ENCODE data around the gene AHI1.

The AHI1 gene

DNA sequence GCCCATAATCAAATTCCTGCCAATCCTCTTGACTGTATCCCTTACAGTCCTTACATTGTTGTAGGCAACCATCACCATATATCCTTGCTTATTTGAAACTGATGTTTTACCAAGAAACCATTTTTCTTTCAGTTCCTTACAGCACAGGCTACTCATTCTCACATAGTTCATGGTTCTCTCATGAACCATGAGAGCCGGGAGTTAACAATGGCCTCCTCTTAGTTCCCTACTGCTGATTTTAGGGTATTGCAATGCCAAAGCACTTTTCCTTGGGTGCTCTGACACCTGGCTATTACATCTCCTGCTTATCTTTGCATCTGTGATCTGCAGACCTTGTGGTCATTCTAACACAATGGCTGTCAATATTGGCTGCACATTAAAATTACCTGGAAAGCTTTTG, 183.0 kb downstream of the AHI1 start:
- Histone ChIP-seq H3K27me3 (ENCODE audit: control insufficient read depth, insufficient read depth, low read length) (no peaks in the 10 kb centered on the region), H3K9me3 (ENCODE audit: control insufficient read depth, low read length) (no peaks in the 10 kb centered on the region), H3K36me3 (ENCODE audit: control insufficient read depth, insufficient read depth, low read length) (no peaks in the 10 kb centered on the region)

GRCh38 chr6:135311446-135312200, 185.9 kb downstream of the AHI1 start:
- Histone ChIP-seq H3K9me3 (ENCODE audit: control insufficient read depth, low read length) (no peaks in the 10 kb centered on the region), H3K36me3 (ENCODE audit: control insufficient read depth, insufficient read depth, low read length) (no peaks in the 10 kb centered on the region), H3K27me3 (ENCODE audit: control insufficient read depth, insufficient read depth, low read length) (no peaks in the 10 kb centered on the region), H3K4me3 (ENCODE audit: low read length) (no peak overlapping the region), H3K9ac (ENCODE audit: low read length) (no peak overlapping the region), H3K4me1 (ENCODE audit: control insufficient read depth, insufficient read depth, low read length) (no peaks in the 10 kb centered on the region)

More for the DNA sequence above, 183.0 kb downstream of the AHI1 start:
- Histone ChIP-seq H3K4me3 (ENCODE audit: low read length) (no peak overlapping the region), H3K4me1 (ENCODE audit: control insufficient read depth, insufficient read depth, low read length) (no peaks in the 10 kb centered on the region), H3K9ac (ENCODE audit: low read length) (no peak overlapping the region)

- Histone ChIP-seq H3K36me3 (ENCODE audit: control insufficient read depth, insufficient read depth, low read length) (no peaks in the 10 kb centered on the region), H3K4me3 (ENCODE audit: low read length) (no peak overlapping the region), H3K9me3 (ENCODE audit: control insufficient read depth, low read length) (no peaks in the 10 kb centered on the region), H3K27me3 (ENCODE audit: control insufficient read depth, insufficient read depth, low read length) (no peaks in the 10 kb centered on the region), H3K4me1 (ENCODE audit: control insufficient read depth, insufficient read depth, low read length) (no peaks in the 10 kb centered on the region), H3K9ac (ENCODE audit: low read length) (no peak overlapping the region)
Observed at GRCh38 chr6:135310291-135310690, 187.2 kb downstream of the AHI1 start.

DNA sequence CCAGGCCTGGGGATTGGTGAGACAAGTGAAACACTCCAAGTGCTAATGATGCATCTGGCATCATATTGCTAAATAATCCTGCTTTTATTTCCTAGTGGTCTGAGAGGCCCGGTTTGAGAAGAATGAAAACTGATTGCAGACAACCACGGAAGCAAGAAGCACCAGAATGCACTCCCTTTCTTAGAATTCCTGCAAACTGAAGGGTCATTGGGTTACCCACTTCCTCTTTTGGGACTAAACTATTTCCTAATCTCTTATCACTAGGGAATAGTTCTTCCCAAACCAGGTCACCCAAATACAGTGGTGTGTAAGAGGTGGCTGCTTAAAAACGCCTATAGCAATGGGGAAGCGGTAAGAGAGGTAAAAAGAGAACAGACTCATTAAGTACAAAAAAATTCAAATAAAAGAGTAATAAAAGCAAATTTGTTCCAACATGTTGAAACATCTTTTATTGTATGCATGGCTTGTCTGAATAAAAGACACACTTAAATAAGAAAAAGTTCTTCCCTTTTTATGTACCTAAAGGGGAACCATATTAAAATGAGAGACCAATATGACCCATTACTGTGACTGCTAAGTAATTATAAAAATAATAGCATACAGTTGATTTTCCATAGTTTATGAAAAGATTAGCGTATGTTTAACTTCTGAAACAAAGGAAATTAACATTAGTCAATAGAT, 190.7 kb downstream of the AHI1 start:
- Histone ChIP-seq H3K27me3 (ENCODE audit: control insufficient read depth, insufficient read depth, low read length) (no peaks in the 10 kb centered on the region), H3K36me3 (ENCODE audit: control insufficient read depth, insufficient read depth, low read length) (no peaks in the 10 kb centered on the region), H3K4me1 (ENCODE audit: control insufficient read depth, insufficient read depth, low read length) (no peaks in the 10 kb centered on the region), H3K4me3 (ENCODE audit: low read length) (no peak overlapping the region), H3K9ac (ENCODE audit: low read length) (no peak overlapping the region), H3K9me3 (ENCODE audit: control insufficient read depth, low read length) (no peaks in the 10 kb centered on the region)

GRCh38 chr6:135306166-135306565, 191.4 kb downstream of the AHI1 start:
- Histone ChIP-seq H3K4me3 (ENCODE audit: low read length) (no peak overlapping the region), H3K9ac (ENCODE audit: low read length) (no peak overlapping the region), H3K4me1 (ENCODE audit: control insufficient read depth, insufficient read depth, low read length) (no peaks in the 10 kb centered on the region), H3K27me3 (ENCODE audit: control insufficient read depth, insufficient read depth, low read length) (no peaks in the 10 kb centered on the region), H3K9me3 (ENCODE audit: control insufficient read depth, low read length) (no peaks in the 10 kb centered on the region), H3K36me3 (ENCODE audit: control insufficient read depth, insufficient read depth, low read length) (no peaks in the 10 kb centered on the region)

DNA sequence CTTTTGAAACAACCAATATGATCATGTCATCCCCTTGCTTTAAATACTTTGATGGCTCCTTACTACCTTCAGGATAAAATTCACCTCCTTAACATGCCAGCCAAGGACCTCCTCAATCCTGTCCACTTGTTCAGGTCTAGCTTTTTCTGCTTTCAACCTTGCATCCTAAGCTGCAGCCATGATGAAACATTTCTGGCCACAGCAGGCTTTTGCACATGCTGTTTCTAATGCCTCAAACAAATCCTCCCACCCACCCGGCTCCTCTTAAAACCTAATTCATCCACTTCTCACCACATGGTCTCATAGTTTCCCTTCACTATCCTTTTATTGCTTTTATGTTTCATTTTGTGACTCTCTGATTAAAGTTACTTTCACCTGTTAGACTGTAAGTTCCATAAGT, 191.9 kb downstream of the AHI1 start:
- no peaks in the 10 kb centered on the region for H3K4me1 ChIP-seq (ENCODE audit: control insufficient read depth, insufficient read depth, low read length)
- H3K36me3 ChIP-seq (ENCODE audit: control insufficient read depth, insufficient read depth, low read length) = no peaks in the 10 kb centered on the region
- H3K4me3 ChIP-seq (ENCODE audit: low read length) = no peak overlapping the region
- H3K9me3 ChIP-seq (ENCODE audit: control insufficient read depth, low read length) = no peaks in the 10 kb centered on the region
- no peak overlapping the region for H3K9ac ChIP-seq (ENCODE audit: low read length)
- H3K27me3 ChIP-seq (ENCODE audit: control insufficient read depth, insufficient read depth, low read length) = no peaks in the 10 kb centered on the region

GRCh38 chr6:135304883-135305282, 192.7 kb downstream of the AHI1 start:
- Histone ChIP-seq H3K4me3 (ENCODE audit: low read length) (no peak overlapping the region), H3K27me3 (ENCODE audit: control insufficient read depth, insufficient read depth, low read length) (no peaks in the 10 kb centered on the region), H3K9me3 (ENCODE audit: control insufficient read depth, low read length) (no peaks in the 10 kb centered on the region), H3K9ac (ENCODE audit: low read length) (no peak overlapping the region), H3K4me1 (ENCODE audit: control insufficient read depth, insufficient read depth, low read length) (no peaks in the 10 kb centered on the region), H3K36me3 (ENCODE audit: control insufficient read depth, insufficient read depth, low read length) (no peaks in the 10 kb centered on the region)

DNA sequence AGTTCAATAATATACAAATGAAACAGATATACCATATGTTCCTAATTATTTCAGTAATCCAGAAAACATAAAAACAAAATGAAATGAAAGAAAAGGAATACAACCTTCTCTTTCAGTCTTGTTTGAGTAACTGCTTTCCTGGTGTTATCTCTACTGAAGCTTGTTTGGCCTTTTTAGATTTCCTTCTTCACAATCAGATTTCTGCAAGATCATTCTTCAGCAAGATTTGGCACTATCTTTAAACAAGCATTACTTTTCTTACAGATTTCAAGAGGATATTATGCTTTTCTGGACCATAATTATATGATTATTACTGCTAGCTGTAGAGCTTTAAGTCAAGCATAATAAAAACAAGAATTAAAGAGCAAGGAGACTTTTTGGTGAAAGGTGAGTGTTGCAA, 196.2 kb downstream of the AHI1 start:
- Histone ChIP-seq H3K9ac (ENCODE audit: low read length) (no peak overlapping the region), H3K9me3 (ENCODE audit: control insufficient read depth, low read length) (no peaks in the 10 kb centered on the region), H3K4me3 (ENCODE audit: low read length) (no peak overlapping the region), H3K27me3 (ENCODE audit: control insufficient read depth, insufficient read depth, low read length) (no peaks in the 10 kb centered on the region), H3K36me3 (ENCODE audit: control insufficient read depth, insufficient read depth, low read length) (no peaks in the 10 kb centered on the region), H3K4me1 (ENCODE audit: control insufficient read depth, insufficient read depth, low read length) (no peaks in the 10 kb centered on the region)

DNA sequence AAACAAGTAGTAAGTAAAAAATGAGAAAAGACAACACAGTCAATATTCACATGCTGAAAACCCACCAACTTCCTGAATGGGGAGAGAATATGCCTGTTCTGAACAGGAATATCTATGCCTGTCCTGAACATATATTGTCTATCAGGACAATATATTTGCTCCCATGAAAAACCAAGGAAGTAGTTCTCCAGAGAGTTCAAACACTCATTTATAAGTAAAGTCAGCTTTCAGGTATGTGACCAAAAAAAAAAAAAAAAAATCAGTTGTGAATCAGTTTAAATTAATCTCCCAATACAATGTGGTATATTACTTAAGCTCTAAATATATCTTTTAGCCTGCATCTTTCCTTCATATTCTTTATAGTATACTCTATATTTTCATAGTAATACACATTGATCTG, 197.0 kb downstream of the AHI1 start:
- H3K36me3 ChIP-seq (ENCODE audit: control insufficient read depth, insufficient read depth, low read length) = no peaks in the 10 kb centered on the region
- no peak overlapping the region for H3K9ac ChIP-seq (ENCODE audit: low read length)
- H3K4me3 ChIP-seq (ENCODE audit: low read length) = no peak overlapping the region
- H3K27me3 ChIP-seq (ENCODE audit: control insufficient read depth, insufficient read depth, low read length) = no peaks in the 10 kb centered on the region
- no peaks in the 10 kb centered on the region for H3K4me1 ChIP-seq (ENCODE audit: control insufficient read depth, insufficient read depth, low read length)
- H3K9me3 ChIP-seq (ENCODE audit: control insufficient read depth, low read length) = no peaks in the 10 kb centered on the region

- Histone ChIP-seq H3K4me3 (ENCODE audit: low read length) (no peak overlapping the region), H3K9ac (ENCODE audit: low read length) (no peak overlapping the region), H3K27me3 (ENCODE audit: control insufficient read depth, insufficient read depth, low read length) (no peaks in the 10 kb centered on the region), H3K9me3 (ENCODE audit: control insufficient read depth, low read length) (no peaks in the 10 kb centered on the region), H3K36me3 (ENCODE audit: control insufficient read depth, insufficient read depth, low read length) (no peaks in the 10 kb centered on the region), H3K4me1 (ENCODE audit: control insufficient read depth, insufficient read depth, low read length) (no peaks in the 10 kb centered on the region)
Observed at GRCh38 chr6:135299256-135299655, 198.3 kb downstream of the AHI1 start.

- Histone ChIP-seq H3K27me3 (ENCODE audit: control insufficient read depth, insufficient read depth, low read length) (no peaks in the 10 kb centered on the region), H3K9me3 (ENCODE audit: control insufficient read depth, low read length) (no peaks in the 10 kb centered on the region), H3K9ac (ENCODE audit: low read length) (no peak overlapping the region), H3K4me3 (ENCODE audit: low read length) (no peak overlapping the region), H3K4me1 (ENCODE audit: control insufficient read depth, insufficient read depth, low read length) (no peaks in the 10 kb centered on the region), H3K36me3 (ENCODE audit: control insufficient read depth, insufficient read depth, low read length) (no peaks in the 10 kb centered on the region)
Observed at GRCh38 chr6:135298455-135298854, 199.1 kb downstream of the AHI1 start.

DNA sequence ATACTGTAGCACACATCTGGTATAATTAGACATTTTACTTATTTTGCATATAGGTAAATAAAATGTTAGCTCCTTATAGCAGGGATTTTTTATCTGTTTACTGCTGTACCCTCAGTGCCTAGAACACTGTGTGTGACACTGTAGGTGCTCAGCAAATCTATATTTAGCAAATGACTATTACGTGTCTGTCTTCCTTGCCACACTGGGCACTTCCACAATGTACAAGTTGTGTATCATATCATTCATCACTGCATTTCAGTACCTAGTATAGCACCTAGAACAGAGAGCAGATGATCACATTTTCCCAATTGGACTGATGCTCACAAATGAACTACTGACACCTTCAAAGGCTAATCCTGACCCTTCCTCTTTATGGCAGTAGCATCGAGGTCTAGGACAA, 200.8 kb downstream of the AHI1 start:
- Histone ChIP-seq H3K27me3 (ENCODE audit: control insufficient read depth, insufficient read depth, low read length) (no peaks in the 10 kb centered on the region), H3K9ac (ENCODE audit: low read length) (no peak overlapping the region), H3K36me3 (ENCODE audit: control insufficient read depth, insufficient read depth, low read length) (no peaks in the 10 kb centered on the region), H3K9me3 (ENCODE audit: control insufficient read depth, low read length) (no peaks in the 10 kb centered on the region), H3K4me3 (ENCODE audit: low read length) (no peak overlapping the region), H3K4me1 (ENCODE audit: control insufficient read depth, insufficient read depth, low read length) (no peaks in the 10 kb centered on the region)
